NT2/D1 (cell line): ENCODE data around the gene DENND5A.
"Not testable (repeated sequence)": the region's sequence is repeated elsewhere in the genome, so short reads cannot be mapped to it uniquely, and the experiment has no call there.

ENCODE experiments used
- DNase-seq: peaks from one replicate; pipeline ENCODE4 v3.0.0-alpha.2; 2011; ENCODE audit warnings: low read depth, low spot score
- H3K27me3 ChIP-seq: 2 replicates; pipeline ENCODE4 v1.6.0; 2011; ENCODE audit warnings: mild to moderate bottlenecking; ENCODE audit not compliant: insufficient read length, insufficient read depth
- H3K36me3 ChIP-seq: 2 replicates; pipeline ENCODE4 v1.6.1; 2011; ENCODE audit warnings: mild to moderate bottlenecking, low read length, mixed read lengths; ENCODE audit not compliant: insufficient read depth, insufficient read length
- H3K4me1 ChIP-seq: 2 replicates; pipeline ENCODE4 v1.5.1; 2011; ENCODE audit not compliant: insufficient read depth, insufficient read length
- H3K4me3 ChIP-seq: 2 replicates; pipeline ENCODE4 v1.5.1; 2011; ENCODE audit warnings: low read depth; ENCODE audit not compliant: insufficient read length
- H3K9ac ChIP-seq: 2 replicates; pipeline ENCODE4 v1.6.0; 2011; ENCODE audit warnings: low read depth; ENCODE audit not compliant: insufficient read length
- H3K9me3 ChIP-seq: 2 replicates; pipeline ENCODE4 v1.5.1; 2011; ENCODE audit warnings: mild to moderate bottlenecking, low read length; ENCODE audit not compliant: insufficient read depth
- SUZ12 ChIP-seq: IDR thresholded peaks from 2 replicates; pipeline ENCODE4 v1.6.1; 2011; ENCODE audit not compliant: insufficient read length, insufficient read depth; ENCODE audit errors: extremely low read depth
- YY1 ChIP-seq: IDR thresholded peaks from 2 replicates; pipeline ENCODE4 v1.6.1; 2011; ENCODE audit not compliant: insufficient read length, insufficient read depth
- ZNF274 ChIP-seq: IDR thresholded peaks from 2 replicates; pipeline ENCODE4 v1.6.1; 2011; ENCODE audit warnings: mild to moderate bottlenecking, low read depth, low read length

DENND5A gene

GRCh38 chr11:9192561-9192960 is 72.6 kb downstream of the DENND5A start:
- H3K4me3 ChIP-seq: no peak overlapping the region
- no peak for TF ChIP-seq ZNF274
- no peak for TF ChIP-seq SUZ12
- no peak for TF ChIP-seq YY1
- H3K27me3 ChIP-seq: no peaks in the 10 kb centered on the region
- peaks cover 37% of the 10 kb centered on the region for H3K36me3 ChIP-seq
- peaks cover 34% of the 10 kb centered on the region; the same call in 1 of the 2 replicates for H3K9me3 ChIP-seq
- no peak for DNase-seq
- no peak overlapping the region for H3K9ac ChIP-seq
- no peaks in the 10 kb centered on the region for H3K4me1 ChIP-seq

GRCh38 chr11:9190326-9191016 is 74.7 kb downstream of the DENND5A start:
- H3K9me3 ChIP-seq: peaks cover 34% of the 10 kb centered on the region; the same call in 1 of the 2 replicates
- not testable (repeated sequence) for H3K4me1 ChIP-seq, H3K9ac ChIP-seq, DNase-seq, H3K27me3 ChIP-seq, H3K4me3 ChIP-seq
- peaks cover 44% of the 10 kb centered on the region for H3K36me3 ChIP-seq

GRCh38 chr11:9188860-9189259 is 76.3 kb downstream of the DENND5A start:
- H3K36me3 ChIP-seq: peaks cover 48% of the 10 kb centered on the region
- not testable (repeated sequence) for H3K27me3 ChIP-seq, H3K4me3 ChIP-seq, H3K9ac ChIP-seq, DNase-seq, H3K4me1 ChIP-seq
- peaks cover 34% of the 10 kb centered on the region; the same call in 1 of the 2 replicates for H3K9me3 ChIP-seq

DNA sequence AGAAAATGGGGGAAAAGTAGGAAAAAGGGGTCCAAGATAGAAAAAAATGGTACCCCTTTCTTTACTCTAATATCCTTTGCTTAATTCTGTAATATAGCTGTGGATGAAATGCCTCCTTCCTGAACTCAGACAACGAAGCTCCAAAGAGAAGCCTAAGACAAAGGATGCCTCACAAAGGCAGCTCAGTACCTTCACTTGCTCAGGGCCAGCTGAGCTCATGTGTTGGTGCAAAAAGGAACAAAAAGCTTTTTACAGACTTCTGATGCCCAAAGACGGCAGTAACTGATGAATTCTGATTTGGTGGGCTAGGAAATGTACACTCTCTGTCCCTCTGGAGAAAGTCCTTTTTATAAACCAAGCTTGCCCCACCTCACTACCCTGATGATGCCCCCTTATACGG is 77.5 kb downstream of the DENND5A start:
- Histone ChIP-seq H3K4me1 (no peaks in the 10 kb centered on the region), H3K27me3 (no peaks in the 10 kb centered on the region), H3K9ac (no peak overlapping the region), H3K4me3 (no peak overlapping the region), H3K36me3 (peaks cover 43% of the 10 kb centered on the region), H3K9me3 (peaks cover 34% of the 10 kb centered on the region; the same call in 1 of the 2 replicates)
- DNase-seq: no peak
- TF ChIP-seq ZNF274 (no peak), YY1 (no peak), SUZ12 (no peak)

GRCh38 chr11:9184516-9184915 is 80.6 kb downstream of the DENND5A start:
- no peaks in the 10 kb centered on the region for H3K27me3 ChIP-seq
- no peak for DNase-seq
- no peaks in the 10 kb centered on the region for H3K4me1 ChIP-seq
- H3K9me3 ChIP-seq: peaks cover 9% of the 10 kb centered on the region; the same call in 1 of the 2 replicates
- no peak overlapping the region for H3K4me3 ChIP-seq
- H3K36me3 ChIP-seq: peaks cover 50% of the 10 kb centered on the region
- TF ChIP-seq SUZ12 (no peak), YY1 (no peak), ZNF274 (no peak)
- no peak overlapping the region for H3K9ac ChIP-seq

- H3K4me3 ChIP-seq: no peak overlapping the region
- H3K9ac ChIP-seq: no peak overlapping the region
- peaks cover 52% of the 10 kb centered on the region for H3K36me3 ChIP-seq
- TF ChIP-seq YY1 (no peak), SUZ12 (no peak), ZNF274 (no peak)
- no peaks in the 10 kb centered on the region for H3K27me3 ChIP-seq
- DNase-seq: no peak
- no peaks in the 10 kb centered on the region for H3K9me3 ChIP-seq
- H3K4me1 ChIP-seq: no peaks in the 10 kb centered on the region
Measured at GRCh38 chr11:9182180-9182871, 82.8 kb downstream of the DENND5A start.

DNA sequence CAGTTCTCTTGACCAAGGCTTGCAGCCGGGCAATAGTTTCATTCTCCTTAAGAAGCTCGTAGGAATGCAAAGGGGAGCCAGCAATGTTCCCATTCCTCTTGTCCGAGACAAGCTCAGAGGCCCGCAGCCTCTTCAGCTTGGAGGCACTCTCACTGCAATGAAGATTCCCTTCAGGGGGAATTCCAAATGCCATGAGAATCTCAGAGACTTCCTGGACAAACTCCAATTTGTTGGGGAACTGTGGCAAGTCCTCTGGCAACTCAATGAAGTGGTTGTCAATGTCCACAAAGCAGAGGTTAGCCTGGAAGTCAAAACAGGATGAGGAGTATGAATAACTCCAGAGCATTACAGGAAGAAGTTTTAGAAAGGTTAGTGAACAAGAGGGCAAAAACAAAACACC is 84.4 kb downstream of the DENND5A start:
- peaks cover 62% of the 10 kb centered on the region for H3K36me3 ChIP-seq
- no peaks in the 10 kb centered on the region for H3K9me3 ChIP-seq
- no peak overlapping the region for H3K4me3 ChIP-seq
- no peaks in the 10 kb centered on the region for H3K27me3 ChIP-seq
- H3K9ac ChIP-seq: no peak overlapping the region
- TF ChIP-seq SUZ12 (no peak), YY1 (no peak), ZNF274 (no peak)
- H3K4me1 ChIP-seq: no peaks in the 10 kb centered on the region
- no peak for DNase-seq
